ENCODE data around the gene PLEKHF1. TPM values are rescaled to one million over a fixed set of nuclear protein-coding genes. Genes with fewer than 3 reads are reported as not detected.

The PLEKHF1 gene
- polyA plus RNA-seq, 3 donors, result 0.11 to 0.29 (median 0.26) TPM

DNA sequence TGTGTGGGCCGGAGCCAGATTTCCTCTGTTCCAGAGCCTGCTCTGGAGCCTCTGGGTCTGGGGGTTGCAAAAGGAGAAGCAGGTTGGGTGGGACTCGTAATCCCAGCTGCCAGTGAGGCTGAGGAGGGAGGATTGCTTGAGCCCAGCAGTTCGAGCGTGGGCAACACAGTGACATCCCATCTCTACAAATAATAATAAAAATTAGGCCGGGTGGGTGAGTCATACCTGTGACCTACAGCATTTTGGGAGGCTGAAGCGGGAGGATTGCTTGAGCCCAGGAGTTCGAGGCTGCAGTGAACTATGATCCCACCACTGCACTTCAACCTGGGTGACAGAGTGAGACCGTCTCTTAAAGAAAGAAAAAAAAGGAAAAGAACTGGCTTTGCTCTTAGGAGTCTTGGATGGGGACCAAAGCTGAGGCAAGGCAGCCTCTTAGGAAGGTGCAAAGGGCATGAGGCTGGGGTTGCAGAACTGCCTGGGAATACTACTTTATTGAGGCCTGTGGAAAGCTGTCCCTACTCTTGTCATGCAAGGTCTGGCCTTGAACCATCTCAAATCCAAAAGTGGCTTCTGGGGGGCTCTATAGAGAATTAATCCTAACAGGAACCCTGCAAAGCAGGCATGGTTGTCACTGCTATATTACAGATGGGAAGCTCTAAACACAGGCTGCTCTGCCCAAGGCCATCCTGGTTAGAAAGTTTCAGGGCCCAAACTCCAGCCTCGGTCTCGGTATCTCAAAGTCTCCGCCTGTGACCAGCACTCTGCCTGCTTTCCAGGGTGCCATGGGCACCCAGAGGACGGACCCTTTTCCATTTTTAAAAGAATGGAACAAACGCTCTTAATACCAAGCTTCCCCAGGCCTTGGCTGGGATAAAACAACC, 50.7 kb downstream of the PLEKHF1 start:
- peaks cover 2 to 6% of the 10 kb centered on the region in 2 donors for H3K36me3 Mint-ChIP-seq
- Histone ChIP-seq H3K36me3 (replicated peaks in 1 of 2; ENCODE audit: control insufficient read depth in 1 of 2, insufficient read depth in 2 of 2, low read length in 2 of 2) (no peaks in the 10 kb centered on the region), H3K9me3 (replicated peaks in 1 of 2; ENCODE audit: control insufficient read depth in 1 of 2, insufficient read depth in 1 of 2, low read length in 2 of 2) (no peaks in the 10 kb centered on the region), H3K4me1 (ENCODE audit: control insufficient read depth in 1 of 2, insufficient read depth in 2 of 2, low read length in 2 of 2) (peaks cover 16 to 22% of the 10 kb centered on the region in 2 donors), H3K4me3 (replicated peaks in 1 of 3; ENCODE audit: low read depth in 2 of 3, low read length in 3 of 3) (peak overlapping the region; percentile 81 to 95 (median 87)), H3K79me2 (ENCODE audit: insufficient read depth, low read length) (peaks cover 30% of the 10 kb centered on the region), H3K27me3 (ENCODE audit: control insufficient read depth in 2 of 2, insufficient read depth in 2 of 2, low read length in 2 of 2) (no peaks in the 10 kb centered on the region), H3K4me2 (replicated peaks; ENCODE audit: extremely low read depth, low read length, poor library complexity, severe bottlenecking) (peak overlapping the region; percentile 92), H3K27ac (ENCODE audit: low read depth in 1 of 2, low read length in 2 of 2) (peak overlapping the region; percentile 65 to 93), H2AFZ (ENCODE audit: insufficient read depth, low read depth, low read length, poor library complexity, severe bottlenecking) (peak overlapping the region; percentile 97), H4K20me1 (ENCODE audit: insufficient read depth, low read length) (no peaks in the 10 kb centered on the region), H3K9ac (ENCODE audit: insufficient read depth, low read length, poor library complexity, severe bottlenecking) (peak overlapping the region; percentile 96)
- peak overlapping the region; percentile 82 to 93 for H3K4me3 Mint-ChIP-seq
- H3K27ac Mint-ChIP-seq, result peak overlapping the region; percentile 82 to 93 (median 91)
- intact Hi-C loops (cut with micrococcal nuclease), result loop anchor here (1.0 to 5.0 kb wide), 3 partner anchors 22 to 109 kb away; partner anchors contain the start of gene POP4 (in 1 of the 2)
- H3K27me3 Mint-ChIP-seq (ENCODE audit: low read depth in 3 of 3), result peaks cover 0 to 6% (median 2%) of the 10 kb centered on the region in 3 donors
- WGBS (ENCODE audit: insufficient coverage), result 44% methylated on average over 5 of the region's 13 CpGs
- TF ChIP-seq, protein P1, sequence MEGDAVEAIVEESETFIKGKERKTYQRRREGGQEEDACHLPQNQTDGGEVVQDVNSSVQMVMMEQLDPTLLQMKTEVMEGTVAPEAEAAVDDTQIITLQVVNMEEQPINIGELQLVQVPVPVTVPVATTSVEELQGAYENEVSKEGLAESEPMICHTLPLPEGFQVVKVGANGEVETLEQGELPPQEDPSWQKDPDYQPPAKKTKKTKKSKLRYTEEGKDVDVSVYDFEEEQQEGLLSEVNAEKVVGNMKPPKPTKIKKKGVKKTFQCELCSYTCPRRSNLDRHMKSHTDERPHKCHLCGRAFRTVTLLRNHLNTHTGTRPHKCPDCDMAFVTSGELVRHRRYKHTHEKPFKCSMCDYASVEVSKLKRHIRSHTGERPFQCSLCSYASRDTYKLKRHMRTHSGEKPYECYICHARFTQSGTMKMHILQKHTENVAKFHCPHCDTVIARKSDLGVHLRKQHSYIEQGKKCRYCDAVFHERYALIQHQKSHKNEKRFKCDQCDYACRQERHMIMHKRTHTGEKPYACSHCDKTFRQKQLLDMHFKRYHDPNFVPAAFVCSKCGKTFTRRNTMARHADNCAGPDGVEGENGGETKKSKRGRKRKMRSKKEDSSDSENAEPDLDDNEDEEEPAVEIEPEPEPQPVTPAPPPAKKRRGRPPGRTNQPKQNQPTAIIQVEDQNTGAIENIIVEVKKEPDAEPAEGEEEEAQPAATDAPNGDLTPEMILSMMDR (IDR thresholded peaks at IDR 0.05), result no peak
- H3K4me1 Mint-ChIP-seq, result peaks cover 37% of the 10 kb centered on the region
- peak in 1 of 3 donors; percentile 1 for DNase-seq
- H3K9me3 Mint-ChIP-seq, result no peaks in the 10 kb centered on the region

DNA sequence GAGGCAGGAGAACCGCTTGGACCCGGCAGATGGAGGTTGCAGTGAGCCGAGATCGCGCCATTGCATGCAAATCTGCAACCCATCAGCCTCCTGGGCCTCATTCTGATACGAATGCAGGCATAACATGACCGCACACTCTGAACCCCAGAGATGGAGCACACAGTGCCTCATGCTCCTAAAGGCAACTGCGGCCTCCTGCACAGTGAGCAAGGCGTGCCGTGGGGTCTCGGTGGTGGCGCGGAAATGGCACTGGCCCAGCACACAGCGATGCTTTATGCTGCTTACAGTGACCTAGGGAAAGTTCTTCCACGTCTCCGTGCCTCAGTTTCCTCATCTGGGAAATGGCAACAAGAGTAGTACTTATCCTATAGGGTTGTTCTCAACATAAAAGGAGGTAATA, 51.8 kb downstream of the PLEKHF1 start:
- intact Hi-C loops (cut with micrococcal nuclease), result loop anchor here in 1 of 2 donors (5.0 kb wide), 1 partner anchor 110 kb away; the partner anchor contains the start of gene POP4
- no peak for DNase-seq

More for the DNA sequence above, 51.8 kb downstream of the PLEKHF1 start:
- Histone ChIP-seq H3K79me2 (ENCODE audit: insufficient read depth, low read length) (peaks cover 30% of the 10 kb centered on the region), H4K20me1 (ENCODE audit: insufficient read depth, low read length) (no peaks in the 10 kb centered on the region), H3K27ac (ENCODE audit: low read depth in 1 of 2, low read length in 2 of 2) (no peak overlapping the region), H3K27me3 (ENCODE audit: control insufficient read depth in 2 of 2, insufficient read depth in 2 of 2, low read length in 2 of 2) (no peaks in the 10 kb centered on the region), H3K4me1 (ENCODE audit: control insufficient read depth in 1 of 2, insufficient read depth in 2 of 2, low read length in 2 of 2) (peaks cover 16 to 22% of the 10 kb centered on the region in 2 donors), H3K4me3 (replicated peaks in 1 of 3; ENCODE audit: low read depth in 2 of 3, low read length in 3 of 3) (no peak overlapping the region), H3K9me3 (replicated peaks in 1 of 2; ENCODE audit: control insufficient read depth in 1 of 2, insufficient read depth in 1 of 2, low read length in 2 of 2) (no peaks in the 10 kb centered on the region), H2AFZ (ENCODE audit: insufficient read depth, low read depth, low read length, poor library complexity, severe bottlenecking) (no peak overlapping the region), H3K9ac (ENCODE audit: insufficient read depth, low read length, poor library complexity, severe bottlenecking) (no peak overlapping the region), H3K4me2 (replicated peaks; ENCODE audit: extremely low read depth, low read length, poor library complexity, severe bottlenecking) (no peak overlapping the region), H3K36me3 (replicated peaks in 1 of 2; ENCODE audit: control insufficient read depth in 1 of 2, insufficient read depth in 2 of 2, low read length in 2 of 2) (no peaks in the 10 kb centered on the region)
- Mint-ChIP-seq H3K27me3 (ENCODE audit: low read depth in 3 of 3) (peaks cover 0 to 8% (median 4%) of the 10 kb centered on the region in 3 donors), H3K4me3 (no peak overlapping the region), H3K36me3 (peaks cover 0 to 4% of the 10 kb centered on the region in 2 donors), H3K9me3 (no peaks in the 10 kb centered on the region), H3K27ac (no peak overlapping the region), H3K4me1 (peaks cover 35% of the 10 kb centered on the region)
- 90% methylated on average over 12 of the region's 16 CpGs for WGBS (ENCODE audit: insufficient coverage)
- TF ChIP-seq, protein P1 (IDR thresholded peaks at IDR 0.05), result no peak
